NOMO-1 treated with dmso at 0.1 percent for 144 hours (cell line): Measurements from ENCODE around the gene GGNBP2.
A peak's percentile ranks its signal among the peaks of the same experiment; 100 is the strongest.

Experiments
- DNase-seq: peaks from one replicate; lab custom pipeline; 2025; ENCODE audit not compliant: unreplicated experiment; lab: John Stamatoyannopoulos, UW

GGNBP2 gene

GRCh38 chr17:36515837-36516236 is 28.9 kb upstream of the GGNBP2 start:
- DNase-seq = no peak

DNA sequence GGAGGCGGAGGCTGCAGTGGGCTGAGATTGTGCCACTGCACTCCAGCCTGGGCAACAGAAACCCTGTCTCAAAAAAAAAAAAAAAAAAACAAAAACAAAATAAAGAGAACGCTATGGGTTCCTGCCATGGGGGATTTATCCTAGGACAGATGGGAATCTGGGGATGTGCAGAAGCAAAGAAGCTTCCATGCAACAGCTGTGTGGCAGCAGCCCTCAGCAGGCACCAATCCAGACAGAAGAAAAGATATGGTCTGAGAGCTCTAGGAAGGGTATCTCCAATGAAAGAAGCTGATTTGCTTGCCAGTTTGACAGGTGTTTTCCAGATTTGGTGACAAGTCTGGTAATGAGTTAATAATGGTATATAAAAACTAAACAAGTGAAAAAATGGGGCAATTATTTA is 21.6 kb upstream of the GGNBP2 start:
- DNase-seq = no peak

DNA sequence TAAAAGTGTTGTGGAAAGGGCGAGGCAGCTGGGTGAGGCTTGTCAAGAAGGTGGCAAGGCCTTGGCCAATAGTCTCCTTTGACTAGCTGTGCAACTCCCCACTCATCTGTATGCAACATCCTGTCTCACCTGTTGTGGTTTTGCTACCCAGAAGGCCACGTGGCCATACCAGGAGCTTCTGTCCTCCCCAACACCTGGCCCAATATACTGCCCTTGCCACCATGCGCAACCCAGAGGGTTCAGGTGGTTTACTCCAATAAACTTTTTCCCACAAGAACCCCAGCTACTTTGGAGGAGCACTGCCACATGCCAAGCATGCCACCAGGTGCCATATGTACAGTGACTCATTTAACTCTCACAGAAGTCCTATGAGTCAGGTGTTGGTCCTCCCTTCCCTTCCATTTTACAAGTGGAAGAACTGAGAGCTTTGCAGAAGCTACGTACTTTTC is 20.3 kb upstream of the GGNBP2 start:
- DNase-seq = no peak

DNA sequence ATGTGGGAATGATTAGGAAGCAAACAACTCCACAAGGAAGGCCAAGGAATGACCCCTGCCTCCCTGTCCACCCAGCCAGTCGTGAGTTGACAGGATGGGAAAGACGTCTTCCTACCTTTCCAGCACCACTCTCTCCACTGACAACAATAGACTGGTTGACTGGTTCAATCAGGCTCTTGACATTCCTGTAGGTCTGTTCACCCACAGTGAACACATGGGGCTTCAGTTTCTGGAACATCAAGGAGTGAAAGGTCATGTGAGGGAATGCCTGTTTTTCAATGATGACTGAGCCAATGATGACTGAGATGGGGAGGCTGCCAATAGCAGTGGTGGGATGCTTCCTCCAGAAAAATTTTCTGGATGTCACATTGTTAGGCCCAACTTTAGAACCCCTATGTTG is 19.6 kb upstream of the GGNBP2 start:
- no peak for DNase-seq

DNA sequence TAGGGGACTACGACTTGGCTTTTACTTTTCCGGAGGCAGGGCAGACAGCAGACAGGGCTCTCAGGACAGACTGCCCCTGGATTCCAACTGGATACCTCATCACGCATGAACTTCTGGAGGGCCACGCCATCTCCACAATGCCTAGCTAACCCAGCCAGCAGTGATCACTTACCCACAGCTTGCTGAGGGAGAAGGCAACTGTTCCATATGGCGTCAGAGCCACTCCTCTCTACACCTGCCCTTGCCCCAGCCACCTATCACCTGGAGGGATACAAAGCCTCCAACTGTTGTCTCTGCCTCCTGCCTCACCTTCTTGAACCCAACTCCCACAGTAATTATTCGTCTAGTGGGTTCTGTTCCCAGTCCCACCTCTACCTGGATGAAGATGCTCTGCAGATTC is 18.8 kb upstream of the GGNBP2 start:
- DNase-seq = no peak

- DNase-seq = no peak
Observed at GRCh38 chr17:36527621-36528250, 17.0 kb upstream of the GGNBP2 start.

DNA sequence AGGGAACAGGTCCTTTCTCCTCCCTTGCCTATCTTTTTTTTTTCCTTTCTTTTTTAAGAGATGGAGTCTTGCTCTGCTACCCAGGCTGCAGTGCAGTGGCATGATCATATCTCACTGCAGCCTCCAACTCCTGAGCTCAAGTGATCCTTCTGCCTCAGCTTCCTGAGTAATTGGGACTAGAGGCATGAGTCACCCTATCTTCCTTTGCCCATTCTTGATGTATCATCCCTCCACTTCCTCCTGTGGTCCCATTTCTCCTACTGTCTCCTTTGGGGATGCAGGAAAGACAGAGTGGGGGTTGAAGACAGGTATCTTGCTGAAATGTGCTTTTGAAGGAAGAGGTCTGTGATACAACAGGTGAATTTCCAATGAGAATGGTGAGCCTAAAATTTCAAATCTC is 15.6 kb upstream of the GGNBP2 start:
- no peak for DNase-seq

GRCh38 chr17:36532435-36532975 is 12.2 kb upstream of the GGNBP2 start:
- no peak for DNase-seq

DNA sequence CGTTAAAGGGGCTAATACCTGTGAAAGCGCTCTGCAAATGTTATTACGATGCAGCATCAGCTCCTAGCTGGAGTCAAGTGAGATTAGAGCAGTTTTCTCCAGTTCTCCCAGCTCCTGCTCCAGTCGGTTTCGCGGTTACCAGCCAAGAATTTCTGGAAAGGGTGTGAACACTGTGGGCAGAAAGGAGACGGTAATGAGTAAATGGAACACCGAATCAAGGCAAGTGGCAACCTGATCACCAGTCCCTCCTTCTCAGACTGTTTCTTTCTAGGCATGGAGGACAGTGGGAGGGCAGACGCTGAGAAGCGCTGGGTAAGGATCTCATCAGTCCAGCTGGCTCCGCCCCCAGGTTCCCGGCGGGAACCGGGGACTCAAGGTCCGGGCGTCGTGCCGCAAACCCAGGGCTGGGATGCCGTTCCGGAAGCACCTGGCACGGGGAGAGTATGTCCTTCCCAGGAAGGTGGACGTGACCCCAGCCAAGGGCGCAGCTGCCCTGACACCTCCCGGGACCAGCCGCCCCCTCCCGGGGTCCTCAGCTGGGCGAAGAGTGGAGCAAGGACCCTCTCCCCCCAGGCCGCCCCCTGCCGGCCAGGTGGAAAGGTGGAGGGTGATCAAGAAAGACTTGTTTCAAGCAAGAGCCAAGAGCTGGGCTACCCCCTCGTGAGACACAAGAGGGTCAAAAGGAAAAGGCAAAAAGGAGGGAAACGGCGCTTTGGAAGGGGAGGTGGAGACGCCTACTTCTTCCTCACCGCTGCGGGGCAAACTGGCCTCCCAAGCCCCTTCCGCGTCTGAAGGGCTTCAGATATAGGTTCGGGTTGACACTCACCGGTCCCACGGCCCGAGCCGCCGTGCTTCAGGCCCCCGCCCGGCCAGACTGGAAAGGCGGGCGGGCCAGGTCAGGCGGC is 10.5 kb upstream of the GGNBP2 start:
- peak; percentile 72 for DNase-seq

- DNase-seq = peak; percentile 88
Observed at GRCh38 chr17:36534840-36535668, 9.7 kb upstream of the GGNBP2 start, which contains the start of the genes MYO19 and PIGW. TSS of gene MYO19 (minus strand) at chr17:36534868. CDS start at chr17:36532538, 2,330 bp downstream. TSS of gene PIGW (plus strand) at chr17:36534987. CDS start at chr17:36537102, 2,115 bp downstream.

DNA sequence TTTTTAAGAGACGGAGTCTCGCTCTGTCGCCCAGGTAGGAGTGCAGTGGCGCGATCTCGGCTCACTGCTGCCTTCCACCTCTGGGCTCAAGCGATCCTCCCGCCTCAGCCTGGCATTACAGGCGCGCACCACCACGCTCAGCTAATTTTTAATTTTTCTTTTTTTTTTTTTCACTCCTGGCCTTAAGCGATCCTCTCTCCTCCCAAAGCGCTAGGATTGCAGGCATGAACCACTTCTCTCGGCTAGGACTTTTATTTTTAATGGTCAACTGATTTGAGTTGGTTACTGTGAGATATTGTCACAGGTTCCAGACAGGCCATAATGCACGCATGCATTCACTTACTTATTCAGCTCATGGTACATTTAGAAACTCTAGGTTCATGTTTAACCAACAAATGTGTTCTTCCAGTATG is 9.0 kb upstream of the GGNBP2 start:
- DNase-seq = no peak

DNA sequence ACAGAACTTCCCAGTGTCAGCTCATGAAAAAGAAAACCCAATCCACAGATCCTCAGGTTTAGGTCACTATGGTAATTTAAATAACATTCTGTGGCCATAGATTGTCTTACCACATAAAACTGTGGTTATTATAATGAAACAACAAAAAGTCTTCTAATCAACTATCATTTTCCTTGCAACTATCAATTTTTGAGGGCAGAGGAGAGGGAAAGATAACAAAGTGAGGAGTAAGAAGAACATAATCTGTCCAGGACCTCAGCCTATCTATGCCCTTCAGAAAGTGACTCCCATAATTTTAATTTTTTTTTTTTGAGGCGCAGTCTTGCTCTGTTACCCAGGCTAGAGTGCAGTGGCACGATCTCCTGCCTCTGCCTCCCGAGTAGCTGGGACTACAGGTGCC is 4.0 kb upstream of the GGNBP2 start:
- no peak for DNase-seq

- no peak for DNase-seq
Observed at GRCh38 chr17:36542755-36543154, 2.0 kb upstream of the GGNBP2 start.

GRCh38 chr17:36544044-36544306 is 744 bp upstream of the GGNBP2 start:
- DNase-seq = peak; percentile 52

DNA sequence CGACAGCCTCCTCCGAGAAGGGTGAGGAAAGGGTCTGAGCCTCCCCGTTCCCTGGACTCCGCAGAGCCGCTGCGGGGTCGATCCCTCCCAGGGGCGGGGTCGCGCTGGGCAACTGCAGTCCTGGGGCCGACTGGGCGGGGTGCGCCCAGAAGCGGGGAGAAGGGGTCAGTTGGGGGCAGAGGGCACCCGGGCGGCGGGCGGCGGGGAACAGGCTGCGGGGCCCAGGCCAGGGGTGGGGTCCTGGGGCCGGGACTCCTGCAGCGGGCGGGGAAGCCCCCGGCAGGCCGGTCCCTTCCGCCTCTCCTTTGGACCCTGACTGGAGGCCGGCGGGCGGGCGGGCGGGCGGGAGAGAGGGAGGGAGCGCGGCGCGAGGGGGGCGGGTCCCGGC is 352 bp downstream of the GGNBP2 start:
- DNase-seq = no peak

GRCh38 chr17:36545465-36546417 is 1.0 kb downstream of the GGNBP2 start:
- peak; percentile 93 for DNase-seq

- DNase-seq = no peak
Observed at GRCh38 chr17:36546418-36547093, 1.8 kb downstream of the GGNBP2 start.

DNA sequence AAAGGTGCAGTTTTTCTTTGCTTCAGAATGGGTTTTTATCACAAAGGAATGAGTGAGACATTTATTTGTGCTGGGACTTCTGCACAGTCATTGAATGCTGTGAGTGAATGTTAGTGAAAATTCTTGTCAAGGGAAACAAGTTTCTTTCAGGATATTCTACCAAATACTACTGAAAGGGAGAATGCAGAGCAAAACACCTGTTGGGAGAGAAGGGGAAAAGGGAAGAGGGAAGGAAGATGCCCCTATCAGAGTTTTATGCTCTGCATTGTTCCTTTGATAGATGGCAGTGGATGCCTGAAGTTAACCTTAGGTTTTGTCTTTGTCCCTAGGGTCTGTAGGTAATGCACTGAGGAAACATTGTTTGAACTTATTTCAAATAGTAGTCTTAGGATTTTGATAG is 3.1 kb downstream of the GGNBP2 start:
- DNase-seq = no peak
